ENCODE data around the gene WWC1.
"Not testable (repeated sequence)": the region's sequence is repeated elsewhere in the genome, so short reads cannot be mapped to it uniquely, and the experiment has no call there.

The WWC1 gene

GRCh38 chr5:168286863-168287262, 4.6 kb upstream of the WWC1 start:
- not testable (repeated sequence) for DNase-seq

DNA sequence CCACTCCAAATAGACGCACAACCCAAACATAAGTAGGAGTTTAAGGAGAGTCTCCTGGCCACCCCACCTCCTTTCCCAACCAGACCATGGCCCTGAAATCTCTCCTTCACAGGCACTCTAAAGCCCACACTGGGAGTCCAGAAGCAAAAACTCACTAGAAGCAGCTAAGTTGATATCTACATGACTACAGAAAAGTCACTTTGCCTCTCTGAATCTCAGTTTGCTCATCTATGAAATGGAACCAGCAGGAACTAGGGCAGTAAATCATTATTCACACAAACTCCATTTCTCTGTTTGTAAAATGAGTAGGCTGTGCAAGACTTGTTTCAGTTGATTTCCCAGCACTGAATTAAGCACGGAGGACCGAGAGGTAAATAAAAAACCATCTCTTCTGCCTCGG, 4.1 kb upstream of the WWC1 start:
- DNase-seq: no peak

DNA sequence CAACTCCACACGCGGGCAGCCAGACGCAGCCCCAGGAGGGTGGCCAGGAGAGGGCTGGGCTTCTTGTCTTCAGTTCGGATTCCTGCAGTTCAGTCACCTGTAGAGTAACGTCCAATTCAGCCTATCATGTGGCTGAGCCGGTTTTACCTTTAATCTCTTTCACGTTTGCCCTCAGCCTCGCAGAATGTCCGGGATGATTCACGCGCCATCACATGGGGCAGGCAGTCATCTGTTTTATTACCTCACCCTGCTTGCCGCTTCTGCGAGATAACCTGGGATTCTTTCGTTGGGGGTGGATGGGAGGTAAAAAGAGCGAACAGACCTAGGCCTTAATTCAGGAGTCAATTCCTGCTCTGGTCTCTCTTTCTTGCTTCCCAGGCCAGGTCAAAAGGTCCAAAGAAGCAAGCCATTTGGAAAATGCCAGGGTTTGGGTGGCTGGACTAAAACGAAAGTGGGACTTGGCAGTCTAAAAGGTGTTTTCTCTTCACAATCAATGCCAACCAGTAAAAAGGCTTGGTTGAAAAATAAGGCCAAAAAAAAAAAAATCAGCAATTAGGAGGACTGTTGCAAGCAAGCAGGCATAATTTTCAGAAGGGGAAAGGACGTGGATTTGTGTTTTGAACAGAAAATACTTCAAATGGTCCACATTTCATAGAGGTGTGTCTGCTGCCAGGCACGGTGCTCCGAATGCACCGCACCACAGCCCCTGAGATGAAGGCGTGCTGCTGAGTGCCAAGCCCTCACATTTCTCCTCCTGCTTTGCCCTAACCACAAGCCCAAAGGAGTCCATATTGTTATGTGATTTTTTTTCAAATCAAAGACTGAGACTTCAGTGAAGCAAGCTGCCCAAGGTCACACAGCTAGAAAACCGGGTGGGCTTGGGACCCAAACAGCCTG, 2.8 kb upstream of the WWC1 start:
- no peak for DNase-seq

GRCh38 chr5:168290902-168291341, 523 bp upstream of the WWC1 start:
- no peak for DNase-seq

DNA sequence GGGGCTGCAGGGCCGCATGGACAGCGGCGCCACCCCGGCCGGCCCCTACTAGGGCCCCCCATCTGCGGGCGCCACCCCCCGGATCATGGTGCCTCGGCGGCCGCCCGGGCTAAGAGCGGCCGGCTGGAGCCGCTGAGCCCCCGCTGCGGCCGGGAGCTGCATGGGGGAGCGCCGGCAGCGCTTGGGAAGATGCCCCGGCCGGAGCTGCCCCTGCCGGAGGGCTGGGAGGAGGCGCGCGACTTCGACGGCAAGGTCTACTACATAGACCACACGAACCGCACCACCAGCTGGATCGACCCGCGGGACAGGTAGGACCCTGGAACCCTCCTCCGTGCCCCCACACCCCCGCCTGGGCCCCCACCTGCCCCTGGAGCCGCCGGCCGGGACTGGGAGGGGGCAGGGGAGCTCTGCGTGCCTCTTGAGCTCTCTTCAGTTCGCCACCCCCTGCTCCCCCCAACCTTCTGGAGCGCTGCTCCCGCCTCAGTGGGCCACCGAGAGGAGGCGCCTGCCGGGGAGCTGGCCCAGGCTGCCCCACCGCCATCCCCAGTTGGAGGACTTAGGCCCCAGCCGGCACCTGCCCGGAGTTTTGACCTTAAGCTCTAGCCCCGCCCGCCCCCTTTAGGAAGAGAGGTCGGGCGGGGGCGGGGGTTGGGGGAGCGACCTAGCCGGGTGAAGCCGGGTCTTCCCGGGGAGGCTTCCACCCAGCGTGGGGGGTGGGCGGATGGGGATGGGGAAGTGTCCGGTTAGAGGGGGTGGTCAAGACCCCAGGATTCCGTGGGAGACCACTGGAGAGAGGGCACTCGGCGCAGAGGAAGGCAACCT, 730 bp downstream of the WWC1 start:
- no peak for DNase-seq

GRCh38 chr5:168292786-168293696, 1.6 kb downstream of the WWC1 start:
- DNase-seq: no peak

DNA sequence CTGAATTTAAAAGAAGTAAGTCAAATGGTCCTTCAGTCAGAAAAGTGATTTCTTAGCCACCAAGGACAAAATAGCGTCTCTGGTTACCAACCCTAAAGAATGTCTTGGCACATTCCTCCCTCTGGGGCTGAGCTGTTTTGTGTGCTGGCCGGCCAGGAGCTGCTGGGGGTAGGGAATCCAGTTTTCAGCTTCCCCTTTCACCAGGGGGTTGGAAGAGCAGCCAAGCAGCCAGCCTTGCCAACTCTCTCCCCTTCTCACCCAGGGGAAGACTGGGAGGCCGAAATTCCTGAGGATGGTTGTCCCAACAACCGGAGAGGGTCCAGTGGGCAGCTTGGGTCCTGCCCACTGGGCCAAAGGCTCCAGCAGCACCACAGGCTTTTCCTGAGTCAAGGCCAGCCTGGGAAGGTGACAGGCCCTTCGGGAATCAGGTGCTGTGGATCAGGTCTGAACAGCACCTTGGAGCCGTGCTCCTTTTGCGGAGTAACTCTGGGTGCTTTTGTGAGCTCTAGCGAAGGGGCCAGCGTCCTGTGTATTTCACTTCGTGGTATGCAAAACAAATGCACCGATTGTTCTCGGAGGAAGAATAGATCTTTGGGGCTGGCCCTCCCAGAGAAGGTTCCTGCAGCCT, 4.2 kb downstream of the WWC1 start:
- DNase-seq: no peak

DNA sequence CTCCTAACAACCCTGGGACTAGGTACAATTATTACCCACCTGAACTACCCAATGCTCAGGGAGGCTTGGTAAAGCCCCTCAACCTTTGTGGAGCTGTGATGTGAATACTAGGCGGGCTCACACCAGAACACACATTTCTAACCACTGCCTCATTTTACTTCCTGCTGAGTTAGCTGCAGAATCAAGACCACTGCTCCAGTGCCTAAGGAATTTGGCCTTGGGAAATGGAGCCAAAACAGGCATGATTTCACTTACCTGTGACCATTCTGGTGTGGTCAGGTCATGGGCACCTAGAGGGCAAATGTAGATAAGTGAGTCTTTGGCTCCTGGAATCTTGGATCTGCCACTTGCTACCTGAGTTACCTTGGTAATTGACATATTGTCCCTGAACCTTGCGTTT, 5.2 kb downstream of the WWC1 start:
- DNase-seq: no peak

DNA sequence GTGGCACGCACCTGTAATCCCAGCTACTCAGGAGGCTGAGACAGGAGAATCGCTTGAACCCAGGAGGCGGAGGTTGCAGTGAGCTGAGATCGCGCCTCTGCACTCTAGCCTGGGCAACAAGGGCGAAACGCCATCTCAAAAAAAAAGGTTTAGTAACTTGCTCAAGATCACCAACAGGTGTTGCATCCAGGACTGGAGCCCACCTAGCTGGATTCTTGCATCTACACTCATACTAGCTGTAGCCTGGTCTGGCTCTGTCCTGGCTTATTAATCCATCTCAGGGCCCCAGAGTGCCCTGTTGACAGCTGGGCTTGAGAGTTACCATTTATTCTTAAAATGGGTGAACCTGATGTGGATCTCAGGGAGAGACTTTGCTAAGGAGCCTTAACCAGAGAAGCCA, 7.5 kb downstream of the WWC1 start:
- no peak for DNase-seq

- no peak for DNase-seq
These were observed 7.9 kb downstream of the WWC1 start for GRCh38 chr5:168299372-168299771.

DNA sequence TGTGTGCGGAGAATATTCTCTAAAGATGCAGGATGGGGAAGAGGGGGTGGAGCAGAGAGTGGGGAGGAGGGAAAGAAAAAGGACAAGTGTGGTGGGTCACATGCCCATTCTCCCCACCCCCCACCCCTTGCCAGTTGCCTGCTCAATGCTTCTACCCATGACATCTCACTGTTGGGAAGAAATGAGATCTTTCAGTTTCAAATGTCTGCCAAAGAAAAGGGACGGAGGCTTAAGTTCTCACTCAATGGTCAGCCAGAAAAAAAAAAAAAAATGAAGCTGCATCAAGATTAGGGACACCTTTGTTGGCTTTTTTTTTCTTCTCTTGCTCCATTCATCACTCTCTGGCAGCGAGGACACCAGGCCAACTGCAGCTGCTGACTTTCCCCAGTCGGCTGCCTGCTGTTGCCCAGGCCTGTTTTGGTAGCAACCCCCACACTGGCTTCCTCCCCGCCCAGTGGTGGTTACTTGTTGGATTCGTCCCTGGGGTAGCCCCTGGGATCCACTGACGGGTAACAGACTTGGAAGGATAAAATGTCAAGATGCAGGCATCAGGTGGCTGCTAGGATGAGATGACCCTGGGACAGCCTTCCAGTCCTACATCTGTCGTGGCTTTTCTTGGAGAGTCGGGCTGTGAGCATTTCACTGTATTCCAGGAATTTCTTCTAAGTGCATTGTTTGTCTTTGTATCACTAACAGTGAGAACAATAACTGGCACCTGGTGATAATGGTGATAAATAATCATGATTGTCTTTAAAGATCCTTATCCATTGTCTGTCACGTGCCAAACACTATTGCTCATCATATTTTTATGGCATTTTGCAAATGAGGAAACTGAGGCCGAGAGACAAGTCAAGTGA, 9.1 kb downstream of the WWC1 start:
- no peak for DNase-seq

- DNase-seq: no peak
These were observed 10.3 kb downstream of the WWC1 start for GRCh38 chr5:168301593-168302390.

- no peak for DNase-seq
These were observed 11.3 kb downstream of the WWC1 start for GRCh38 chr5:168302785-168303184.

- DNase-seq: no peak
These were observed 12.1 kb downstream of the WWC1 start for GRCh38 chr5:168303393-168304025.

DNA sequence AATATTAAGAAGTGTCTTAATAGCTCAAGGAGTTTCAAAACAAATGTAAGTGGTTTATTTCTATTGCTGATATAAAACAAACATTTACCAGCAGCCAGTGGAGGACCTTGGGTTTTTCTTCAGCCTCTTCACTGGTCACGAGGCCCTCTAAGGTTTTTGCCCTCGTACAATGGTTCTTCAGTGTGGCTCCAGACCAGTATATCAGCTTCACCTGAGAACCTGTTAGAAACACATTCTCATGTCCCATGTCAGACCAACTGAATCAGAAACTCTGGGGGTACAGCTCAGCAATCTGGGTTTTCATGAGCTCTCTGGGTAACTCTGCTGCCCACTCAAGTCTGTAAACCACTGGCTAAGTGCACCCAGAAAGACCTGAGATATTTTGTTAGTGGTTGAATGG, 12.9 kb downstream of the WWC1 start:
- no peak for DNase-seq

GRCh38 chr5:168305281-168305680, 13.8 kb downstream of the WWC1 start:
- DNase-seq: no peak

- DNase-seq: no peak
These were observed 15.6 kb downstream of the WWC1 start for GRCh38 chr5:168307022-168307421.

DNA sequence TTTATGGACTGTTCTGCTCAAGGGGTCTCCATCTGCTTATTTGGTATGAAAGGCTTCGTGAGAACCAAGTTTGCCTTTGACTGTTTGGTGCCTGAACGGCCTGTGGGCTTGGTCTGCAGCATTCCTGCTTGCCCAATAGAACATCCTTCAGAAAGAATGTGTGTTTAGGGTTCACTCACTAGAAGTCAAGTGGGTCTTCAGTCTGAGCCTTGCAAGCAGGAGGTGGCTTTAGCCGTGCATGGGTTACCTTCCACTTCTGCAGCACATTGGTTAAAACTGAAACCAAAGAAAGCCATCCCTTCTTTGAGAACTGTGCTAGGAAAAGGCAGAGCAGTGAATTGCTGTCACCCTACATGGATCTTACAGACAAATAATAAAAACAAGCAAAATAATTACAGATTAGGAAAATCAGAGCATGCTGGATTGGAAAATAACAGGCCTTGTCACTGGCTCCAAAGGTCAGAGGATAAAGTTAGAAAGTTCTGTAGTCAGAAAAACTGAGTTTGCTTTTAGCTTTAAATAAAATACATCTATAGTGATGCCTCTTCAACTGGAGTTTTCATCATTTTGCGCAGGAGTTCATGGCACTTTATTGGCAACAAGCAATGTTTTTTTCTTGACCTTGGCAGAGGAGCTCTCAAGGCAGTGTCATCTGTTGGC, 16.6 kb downstream of the WWC1 start:
- no peak for DNase-seq

DNA sequence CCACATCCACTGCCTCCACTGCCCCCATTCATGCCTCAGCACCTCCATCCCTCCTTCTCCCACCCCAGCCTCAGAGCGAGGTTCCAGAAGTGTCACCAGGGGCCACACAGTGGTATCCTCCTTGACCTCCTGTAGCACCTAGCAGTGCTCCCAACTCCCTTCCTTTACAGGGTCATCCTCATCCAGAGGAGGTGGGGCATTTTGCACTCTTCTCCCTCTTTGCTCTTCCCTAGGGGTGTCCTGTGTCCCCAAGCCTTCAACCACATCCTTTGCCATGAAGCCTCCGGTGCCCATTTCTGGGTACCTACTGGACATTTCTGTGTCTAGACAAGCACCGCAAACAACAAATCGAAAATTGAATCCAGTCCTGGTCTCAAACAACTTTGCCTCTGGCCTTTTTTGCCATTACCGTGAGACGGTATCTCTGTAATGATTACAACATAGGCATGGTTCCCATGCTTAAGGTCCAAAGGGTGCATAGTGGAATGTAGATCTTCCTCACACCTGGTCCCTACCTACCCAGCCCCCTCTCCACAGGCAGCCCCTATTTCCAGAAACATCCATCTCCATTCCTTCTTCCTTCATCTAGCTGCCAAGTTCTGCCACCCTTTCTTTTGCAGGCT, 17.6 kb downstream of the WWC1 start:
- no peak for DNase-seq

All from CD4-positive, alpha-beta T cell treated with Interleukin-4 for 1 hour (primary cell).